Measurements from ENCODE around the gene RNF103.
"Not testable (repeated sequence)": the region's sequence is repeated elsewhere in the genome, so short reads cannot be mapped to it uniquely, and the experiment has no call there.

Gene RNF103, protein sequence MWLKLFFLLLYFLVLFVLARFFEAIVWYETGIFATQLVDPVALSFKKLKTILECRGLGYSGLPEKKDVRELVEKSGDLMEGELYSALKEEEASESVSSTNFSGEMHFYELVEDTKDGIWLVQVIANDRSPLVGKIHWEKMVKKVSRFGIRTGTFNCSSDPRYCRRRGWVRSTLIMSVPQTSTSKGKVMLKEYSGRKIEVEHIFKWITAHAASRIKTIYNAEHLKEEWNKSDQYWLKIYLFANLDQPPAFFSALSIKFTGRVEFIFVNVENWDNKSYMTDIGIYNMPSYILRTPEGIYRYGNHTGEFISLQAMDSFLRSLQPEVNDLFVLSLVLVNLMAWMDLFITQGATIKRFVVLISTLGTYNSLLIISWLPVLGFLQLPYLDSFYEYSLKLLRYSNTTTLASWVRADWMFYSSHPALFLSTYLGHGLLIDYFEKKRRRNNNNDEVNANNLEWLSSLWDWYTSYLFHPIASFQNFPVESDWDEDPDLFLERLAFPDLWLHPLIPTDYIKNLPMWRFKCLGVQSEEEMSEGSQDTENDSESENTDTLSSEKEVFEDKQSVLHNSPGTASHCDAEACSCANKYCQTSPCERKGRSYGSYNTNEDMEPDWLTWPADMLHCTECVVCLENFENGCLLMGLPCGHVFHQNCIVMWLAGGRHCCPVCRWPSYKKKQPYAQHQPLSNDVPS

DNA sequence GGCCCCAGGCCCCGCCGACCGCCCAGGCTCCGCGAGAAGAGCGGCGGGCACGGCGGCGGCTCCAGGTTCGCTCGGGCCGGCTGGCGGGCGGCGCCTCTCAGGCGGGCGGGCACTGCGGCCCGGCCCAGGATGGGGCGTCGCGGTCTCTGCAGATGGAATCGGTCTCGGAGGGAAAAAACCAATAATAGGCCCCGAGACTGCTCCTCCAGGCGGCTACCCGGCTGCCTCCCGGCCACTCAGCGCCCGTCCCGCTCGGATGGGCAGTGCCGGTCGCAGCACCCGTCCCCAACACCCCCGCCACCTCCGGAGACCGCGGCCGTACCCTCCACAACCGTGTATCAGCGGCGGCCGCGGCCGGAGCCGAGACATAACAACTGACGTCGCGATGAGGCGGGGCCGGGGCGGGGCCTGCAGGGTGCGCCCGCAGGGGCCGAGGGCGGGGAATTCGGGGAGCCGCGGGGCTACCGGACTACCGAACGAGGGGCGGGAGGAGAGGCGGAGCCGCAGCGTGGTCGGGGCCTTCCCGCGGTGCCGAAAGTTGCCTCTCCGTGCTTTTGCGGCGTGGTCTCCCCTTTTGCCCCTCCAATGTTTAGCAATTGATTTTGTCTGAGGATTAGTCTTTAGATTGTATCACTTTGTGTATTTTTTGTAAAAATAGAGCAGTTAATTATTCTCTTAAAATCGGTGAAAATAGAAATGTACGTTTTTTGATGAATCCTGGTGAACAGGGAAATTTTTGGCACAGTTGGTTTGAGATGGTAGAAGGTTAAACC, at the start of gene RNF103:
Gene RNF103, minus strand, starts transcription at position 372 of the 773 bp plus-strand sequence. CDS start 979 bp downstream, outside the sequence.
- peak; percentile 70 for DNase-seq (ENCODE audit: low read depth)
- H3K4me3 ChIP-seq (ENCODE audit: low read depth, low read length): peak within 1 kb of the TSS; percentile 90
- TF ChIP-seq, protein P1, sequence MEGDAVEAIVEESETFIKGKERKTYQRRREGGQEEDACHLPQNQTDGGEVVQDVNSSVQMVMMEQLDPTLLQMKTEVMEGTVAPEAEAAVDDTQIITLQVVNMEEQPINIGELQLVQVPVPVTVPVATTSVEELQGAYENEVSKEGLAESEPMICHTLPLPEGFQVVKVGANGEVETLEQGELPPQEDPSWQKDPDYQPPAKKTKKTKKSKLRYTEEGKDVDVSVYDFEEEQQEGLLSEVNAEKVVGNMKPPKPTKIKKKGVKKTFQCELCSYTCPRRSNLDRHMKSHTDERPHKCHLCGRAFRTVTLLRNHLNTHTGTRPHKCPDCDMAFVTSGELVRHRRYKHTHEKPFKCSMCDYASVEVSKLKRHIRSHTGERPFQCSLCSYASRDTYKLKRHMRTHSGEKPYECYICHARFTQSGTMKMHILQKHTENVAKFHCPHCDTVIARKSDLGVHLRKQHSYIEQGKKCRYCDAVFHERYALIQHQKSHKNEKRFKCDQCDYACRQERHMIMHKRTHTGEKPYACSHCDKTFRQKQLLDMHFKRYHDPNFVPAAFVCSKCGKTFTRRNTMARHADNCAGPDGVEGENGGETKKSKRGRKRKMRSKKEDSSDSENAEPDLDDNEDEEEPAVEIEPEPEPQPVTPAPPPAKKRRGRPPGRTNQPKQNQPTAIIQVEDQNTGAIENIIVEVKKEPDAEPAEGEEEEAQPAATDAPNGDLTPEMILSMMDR (IDR thresholded peaks at IDR 0.05; ENCODE audit: low read depth, low read length, missing control alignments): no peak
- in situ Hi-C loops (cut with HindIII; ENCODE audit: low sequenced_read_pairs): no loop called here

DNA sequence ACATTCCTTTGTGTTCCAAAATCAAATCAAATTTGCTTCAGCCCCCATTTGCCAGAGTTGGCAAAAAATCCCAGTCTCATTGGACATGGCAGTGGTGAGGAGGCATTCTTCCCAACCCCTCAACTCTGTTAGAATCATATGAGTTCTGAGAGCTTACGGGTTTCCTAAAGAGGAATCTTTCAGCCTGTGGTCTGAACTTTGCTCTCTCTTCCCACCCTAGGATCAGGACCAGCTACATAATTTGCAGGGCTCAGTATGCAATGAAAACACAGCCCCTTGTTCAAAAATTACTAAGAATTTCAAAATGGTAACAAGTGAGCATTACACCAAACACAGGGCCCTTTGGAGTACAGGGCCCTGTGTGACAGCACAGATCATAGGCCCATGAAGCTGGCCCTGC, 49.3 kb upstream of the RNF103 start:
- in situ Hi-C loops (cut with HindIII; ENCODE audit: low sequenced_read_pairs): no loop called here
- DNase-seq (ENCODE audit: low read depth): no peak
- TF ChIP-seq, protein P1 (IDR thresholded peaks at IDR 0.05; ENCODE audit: low read depth, low read length, missing control alignments): no peak
- H3K4me3 ChIP-seq (ENCODE audit: low read depth, low read length): no peak overlapping the region

DNA sequence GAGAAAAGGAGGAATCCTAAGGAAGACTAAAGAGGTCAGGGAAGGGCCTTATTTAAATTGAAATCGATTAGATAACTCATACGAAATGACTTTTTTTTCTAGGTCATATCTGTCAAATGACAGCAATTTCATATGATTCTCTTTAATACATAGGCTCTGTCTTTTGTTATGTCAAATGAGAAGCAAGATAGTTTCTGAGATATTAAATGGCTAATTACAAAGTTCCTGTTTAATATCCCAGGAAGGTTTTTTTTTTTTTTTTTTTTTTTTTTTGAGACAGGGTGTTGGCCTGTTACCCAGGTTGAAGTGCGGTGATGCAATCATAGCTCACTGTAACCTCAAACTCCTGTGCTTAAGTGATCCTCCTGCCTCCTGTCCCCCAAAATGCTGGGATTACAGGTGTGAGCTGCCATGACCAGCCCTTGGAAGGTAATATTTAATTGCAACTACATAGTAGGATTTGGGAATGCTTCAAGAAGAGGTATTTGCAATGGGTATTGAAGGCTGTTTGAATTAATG, 48.4 kb upstream of the RNF103 start:
- in situ Hi-C loops (cut with HindIII; ENCODE audit: low sequenced_read_pairs): no loop called here
- TF ChIP-seq, protein P1 (IDR thresholded peaks at IDR 0.05; ENCODE audit: low read depth, low read length, missing control alignments): no peak
- no peak overlapping the region for H3K4me3 ChIP-seq (ENCODE audit: low read depth, low read length)
- no peak for DNase-seq (ENCODE audit: low read depth)

DNA sequence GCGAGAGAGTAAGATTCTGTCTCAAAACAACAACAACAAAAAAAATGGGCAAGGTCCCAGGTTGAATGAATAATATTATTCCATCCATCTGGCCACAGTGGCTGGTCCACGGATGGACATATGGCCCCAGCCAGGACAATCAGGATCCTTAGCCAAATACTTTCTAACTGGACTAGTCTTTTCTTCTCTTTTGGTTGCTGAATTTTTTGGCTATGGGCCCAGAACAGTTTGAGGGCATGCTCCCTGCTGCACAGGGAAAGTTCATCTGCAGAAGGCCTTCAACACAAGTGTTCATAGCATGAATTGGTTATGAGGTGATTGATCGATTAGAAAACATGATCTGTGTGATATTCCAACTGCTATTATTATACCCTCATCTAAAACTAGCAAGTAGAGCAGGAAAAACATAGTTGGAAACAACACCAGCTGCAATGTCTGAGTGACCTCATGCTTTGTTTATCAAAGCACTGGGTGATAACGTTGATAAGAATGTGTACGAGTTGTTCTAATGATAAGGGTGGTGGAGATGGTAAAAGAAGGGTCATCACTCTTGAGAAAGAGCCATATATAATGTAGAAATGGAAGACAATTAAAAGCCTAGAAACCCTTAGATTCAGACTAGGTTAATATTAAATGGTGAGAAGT, 47.8 kb upstream of the RNF103 start:
- DNase-seq (ENCODE audit: low read depth): no peak
- H3K4me3 ChIP-seq (ENCODE audit: low read depth, low read length): no peak overlapping the region
- in situ Hi-C loops (cut with HindIII; ENCODE audit: low sequenced_read_pairs): no loop called here
- TF ChIP-seq, protein P1 (IDR thresholded peaks at IDR 0.05; ENCODE audit: low read depth, low read length, missing control alignments): no peak

DNA sequence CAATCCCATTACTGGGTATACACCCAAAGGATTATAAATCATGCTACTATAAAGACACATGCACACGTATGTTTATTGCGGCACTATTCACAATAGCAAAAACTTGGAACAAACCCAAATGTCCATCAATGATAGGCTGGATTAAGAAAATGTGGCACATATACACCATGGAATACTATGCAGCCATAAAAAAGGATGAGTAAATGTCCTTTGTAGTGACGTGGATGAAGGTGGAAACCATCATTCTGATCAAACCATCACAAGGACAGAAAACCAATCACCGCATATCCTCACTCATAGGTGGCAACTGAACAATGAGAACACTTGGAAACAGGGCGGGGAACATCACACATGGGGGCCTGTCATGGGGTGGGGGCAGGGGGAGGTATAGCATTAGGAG, 45.7 kb upstream of the RNF103 start:
- DNase-seq (ENCODE audit: low read depth); in situ Hi-C loops (cut with HindIII; ENCODE audit: low sequenced_read_pairs): not testable (repeated sequence)

DNA sequence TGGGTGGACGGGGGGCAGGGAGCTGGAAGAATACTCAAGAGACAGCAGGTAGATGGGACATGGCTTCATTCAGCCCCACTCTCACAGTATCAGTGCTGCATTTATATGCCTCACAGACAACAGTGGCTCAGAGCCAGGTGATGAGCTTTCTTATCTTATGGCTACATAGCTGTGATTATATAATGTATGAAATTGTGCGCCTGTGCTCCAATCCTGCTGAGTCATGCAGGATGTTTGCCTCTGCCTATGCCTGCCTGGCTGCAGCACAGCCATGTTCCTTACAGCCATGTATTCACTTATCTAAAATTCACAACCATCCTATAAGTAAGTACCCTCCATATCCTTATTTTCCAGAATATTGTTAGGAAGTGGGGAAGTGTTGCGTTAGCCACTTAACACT, 37.7 kb upstream of the RNF103 start:
- in situ Hi-C loops (cut with HindIII; ENCODE audit: low sequenced_read_pairs): no loop called here
- TF ChIP-seq, protein P1 (IDR thresholded peaks at IDR 0.05; ENCODE audit: low read depth, low read length, missing control alignments): no peak
- no peak for DNase-seq (ENCODE audit: low read depth)
- H3K4me3 ChIP-seq (ENCODE audit: low read depth, low read length): no peak overlapping the region

More for the DNA sequence above, 45.7 kb upstream of the RNF103 start:
- not testable (repeated sequence) for H3K4me3 ChIP-seq (ENCODE audit: low read depth, low read length)
